GM21526 (cell line): ENCODE data around the gene WFS1.

Experiments
- ATAC-seq: cut with Tn5 transposase; IDR thresholded peaks from one replicate; pipeline ENCODE4 v1.9.1; 2021; ENCODE audit warnings: moderate library complexity; ENCODE audit not compliant: unreplicated experiment, low FRiP score

The WFS1 gene

DNA sequence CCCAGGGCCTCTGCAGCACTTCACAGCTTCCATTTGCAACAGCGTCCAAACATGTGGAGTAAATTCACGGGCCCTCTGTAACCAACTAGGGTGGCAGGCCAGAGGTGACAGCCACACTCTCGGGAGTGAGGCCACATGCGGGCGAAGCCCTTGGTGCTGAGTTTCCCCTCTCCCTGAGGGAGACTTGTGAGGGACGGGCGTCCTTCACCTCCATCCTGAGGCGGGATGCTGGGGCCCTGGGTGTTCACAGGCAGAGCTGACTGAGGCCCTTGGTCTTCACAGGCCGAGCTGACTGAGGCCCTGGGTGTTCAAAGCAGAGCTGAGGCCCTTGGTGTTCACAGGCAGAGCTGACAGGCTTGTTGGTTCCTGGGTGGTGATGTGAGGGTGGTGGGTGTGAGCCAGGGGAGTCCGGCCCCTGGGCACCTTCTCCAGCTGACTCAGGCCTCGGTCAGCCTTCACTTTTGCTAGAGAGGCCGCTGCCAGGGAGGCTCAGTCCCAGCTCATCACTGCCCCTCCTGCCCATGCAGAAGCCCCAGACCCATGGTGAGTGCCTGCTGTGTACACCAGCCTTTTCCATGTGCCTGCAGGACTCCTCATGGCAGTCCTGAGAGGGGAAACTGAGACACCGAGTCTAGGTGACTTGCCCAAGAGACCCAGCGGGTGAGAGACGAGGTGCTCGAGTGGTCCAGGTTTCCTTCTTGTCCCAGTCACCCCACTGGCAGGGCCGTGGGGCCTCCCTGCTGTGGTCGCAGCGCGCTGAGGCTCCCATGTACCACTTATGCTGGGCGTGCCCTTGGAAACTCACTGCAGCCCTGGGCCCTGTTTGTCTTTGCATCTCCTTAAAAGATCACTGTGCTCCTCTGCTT, 8.5 kb downstream of the WFS1 start:
- no peak for ATAC-seq

- peak; percentile 78 for ATAC-seq
Measured at GRCh38 chr4:6278801-6279197, 9.1 kb downstream of the WFS1 start.

DNA sequence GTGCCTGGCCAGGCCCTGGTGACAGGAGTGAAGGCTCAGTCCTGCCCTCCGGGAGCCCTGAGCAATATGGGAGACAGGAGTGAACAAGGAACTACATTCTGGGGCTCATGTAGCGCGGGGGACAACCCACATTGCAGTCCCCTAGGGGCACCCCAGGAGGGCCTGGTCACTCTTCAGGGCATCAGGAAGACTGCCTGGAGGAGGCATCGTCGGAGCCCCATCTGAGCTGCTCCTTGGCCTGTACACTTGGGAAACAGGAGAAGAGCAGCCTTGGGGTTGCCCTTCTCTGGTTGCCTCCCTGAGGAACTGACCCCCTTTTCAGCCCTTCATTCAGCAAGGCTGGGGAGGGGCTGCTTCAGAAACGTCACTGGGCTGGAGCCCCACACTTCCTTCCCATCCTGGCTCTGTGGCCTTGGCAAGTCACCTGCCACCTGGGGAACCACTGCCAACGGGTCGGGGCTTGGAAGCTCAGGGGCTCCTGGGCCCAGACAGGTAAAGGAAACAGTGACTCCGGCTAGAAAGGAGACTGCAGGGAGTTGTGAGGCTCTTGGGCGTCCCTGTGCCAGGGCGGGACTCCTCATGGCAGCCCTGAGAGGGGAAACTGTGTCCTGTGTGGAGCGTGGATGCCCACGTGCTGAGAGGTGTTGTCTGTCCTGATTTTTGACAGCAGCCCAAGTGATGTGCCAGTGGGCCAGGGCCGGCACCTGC, 10.1 kb downstream of the WFS1 start:
- ATAC-seq, result no peak

DNA sequence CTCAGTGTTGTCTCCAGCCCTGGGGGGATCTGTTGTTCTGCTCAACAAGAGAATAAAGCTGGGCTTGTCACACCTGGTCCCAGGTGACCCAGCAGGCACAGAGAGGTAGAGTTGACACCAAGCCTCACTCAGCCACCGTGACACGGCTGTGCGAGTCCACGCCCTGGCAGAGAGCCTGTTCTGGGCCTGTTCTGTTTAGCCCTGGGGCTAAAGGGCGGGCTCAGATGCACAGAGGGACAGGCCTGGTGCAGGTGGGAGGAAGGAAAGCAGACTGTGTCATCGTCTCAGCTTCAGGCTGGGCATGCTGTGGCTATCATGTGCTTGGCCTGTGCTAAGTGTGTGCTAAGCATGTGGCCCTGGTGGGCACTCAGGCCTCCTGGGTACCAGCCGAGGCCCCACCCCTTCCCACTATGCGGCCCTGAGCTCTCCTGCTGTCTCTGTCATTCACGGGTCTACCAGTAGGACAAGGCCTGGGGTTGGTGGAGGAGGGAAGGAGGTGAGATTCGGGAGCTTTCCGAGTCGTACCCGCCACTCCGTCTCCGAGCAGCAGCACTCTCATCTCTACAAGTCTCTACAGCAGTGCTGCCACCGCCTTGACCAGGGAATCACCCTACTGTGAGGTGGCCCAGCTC, 10.8 kb downstream of the WFS1 start:
- no peak for ATAC-seq

- no peak for ATAC-seq
Measured at GRCh38 chr4:6281436-6282313, 12.0 kb downstream of the WFS1 start.

- ATAC-seq, result no peak
Measured at GRCh38 chr4:6282314-6282771, 12.7 kb downstream of the WFS1 start.

DNA sequence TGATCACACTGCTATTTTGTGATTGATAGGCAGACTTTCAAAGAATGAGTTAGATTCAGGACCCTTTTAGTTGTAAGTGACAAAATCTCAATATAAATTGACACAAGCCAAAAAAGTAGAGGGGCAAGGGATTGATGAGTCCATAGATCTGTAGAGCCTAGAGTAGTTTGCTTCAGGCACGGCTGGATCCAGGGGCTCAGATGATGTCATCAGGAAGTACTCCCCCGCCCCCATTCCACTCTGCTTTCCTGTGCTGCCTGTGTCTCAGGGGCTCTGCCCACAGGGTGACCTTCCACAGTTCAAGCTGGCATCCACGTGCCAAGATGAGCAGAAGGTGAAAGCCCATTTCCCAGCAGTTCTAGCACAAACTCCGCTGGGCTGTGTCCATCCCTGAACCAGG, 13.6 kb downstream of the WFS1 start:
- ATAC-seq, result no peak

DNA sequence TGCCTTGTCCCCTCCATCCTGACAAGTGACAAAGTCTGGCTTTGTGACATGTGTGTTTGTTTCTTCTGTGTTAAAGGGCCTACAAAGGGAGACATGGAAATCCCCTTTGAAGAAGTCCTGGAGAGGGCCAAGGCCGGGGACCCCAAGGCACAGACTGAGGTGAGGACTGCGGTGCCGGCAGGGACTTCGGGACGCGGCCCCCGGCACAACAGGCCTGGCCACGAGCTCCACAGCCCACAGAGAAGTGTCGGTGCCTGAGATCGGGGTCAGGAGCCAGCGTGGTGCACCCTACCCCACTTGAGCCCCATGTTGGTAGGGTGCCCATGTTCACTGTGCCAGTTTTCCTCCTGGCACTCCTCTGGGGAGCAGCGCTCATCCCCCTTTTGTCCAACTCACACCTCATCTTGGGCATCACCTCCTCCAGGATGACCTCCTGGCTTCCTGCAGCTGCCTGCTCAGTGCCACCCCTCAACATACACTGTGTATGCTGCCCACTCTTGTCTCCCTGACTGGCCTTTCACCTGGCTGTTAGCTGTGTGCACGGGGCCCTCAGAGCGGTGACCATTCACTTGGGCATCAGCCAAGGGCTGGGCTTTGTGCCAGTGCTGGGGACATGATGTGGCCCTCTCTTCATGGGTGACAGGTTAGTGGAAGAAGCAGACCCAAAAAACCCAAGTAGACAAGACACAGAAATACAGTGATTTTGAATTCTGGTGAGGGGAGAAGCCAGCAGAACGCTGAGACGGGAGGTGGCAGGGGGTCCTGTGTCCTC, 17.6 kb downstream of the WFS1 start:
- ATAC-seq, result no peak

DNA sequence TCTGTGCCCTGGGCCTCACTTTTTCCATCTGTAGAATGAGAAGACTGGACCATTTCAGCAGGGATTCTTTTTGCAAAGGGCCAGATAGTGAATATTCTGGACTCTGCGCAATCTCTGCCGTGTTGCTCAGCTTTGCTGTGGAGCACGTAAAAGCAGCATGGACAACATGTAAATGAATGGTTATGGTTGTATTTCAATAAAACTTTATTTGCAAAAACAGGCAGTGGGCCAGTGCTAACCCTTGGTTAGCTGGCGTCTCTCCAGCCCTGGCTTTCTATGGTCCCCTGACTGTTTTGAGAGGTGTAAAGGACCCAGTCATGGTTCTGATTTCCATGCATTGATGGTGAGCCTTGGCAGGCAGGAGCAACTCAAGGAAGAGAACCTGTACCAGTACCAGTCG, 18.7 kb downstream of the WFS1 start:
- no peak for ATAC-seq

DNA sequence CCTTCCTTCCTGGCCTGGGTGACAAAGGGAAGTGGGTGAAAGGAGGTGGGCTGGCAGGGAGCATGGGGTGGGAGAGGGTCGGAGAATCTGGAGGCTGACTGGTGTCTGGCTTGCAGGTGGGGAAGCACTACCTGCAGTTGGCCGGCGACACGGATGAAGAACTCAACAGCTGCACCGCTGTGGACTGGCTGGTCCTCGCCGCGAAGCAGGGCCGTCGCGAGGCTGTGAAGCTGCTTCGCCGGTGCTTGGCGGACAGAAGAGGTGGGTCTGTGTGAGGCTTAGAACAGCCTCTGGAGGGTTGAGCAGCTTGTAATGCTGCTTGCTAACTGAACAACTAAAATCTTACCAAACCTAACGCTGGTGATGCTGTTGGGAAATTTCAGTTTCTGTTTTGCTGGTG, 19.2 kb downstream of the WFS1 start:
- ATAC-seq, result no peak

DNA sequence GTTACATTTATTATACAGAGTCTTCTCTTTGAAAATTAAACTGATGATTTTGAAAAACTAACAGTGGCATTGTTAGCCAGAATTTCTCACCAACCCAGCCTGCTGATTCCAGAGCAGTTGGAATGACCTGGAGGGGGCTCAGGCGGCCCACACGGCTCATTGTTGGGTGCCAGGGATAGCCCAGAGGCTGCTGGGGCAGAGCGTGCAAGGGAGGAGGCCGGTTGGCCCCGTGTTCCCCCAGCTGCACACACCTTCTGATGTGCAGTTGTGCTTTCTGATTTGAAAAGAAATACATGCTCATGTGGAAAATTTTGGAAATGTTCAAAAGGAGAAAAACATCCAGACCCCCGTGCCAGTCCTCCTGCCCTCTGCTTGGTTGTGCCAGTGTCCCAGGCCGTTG, 20.6 kb downstream of the WFS1 start:
- ATAC-seq, result no peak

- ATAC-seq, result no peak
Measured at GRCh38 chr4:6290769-6291547, 21.3 kb downstream of the WFS1 start.

GRCh38 chr4:6291784-6292297, 22.2 kb downstream of the WFS1 start:
- no peak for ATAC-seq

- no peak for ATAC-seq
Measured at GRCh38 chr4:6292376-6293096, 22.9 kb downstream of the WFS1 start.

GRCh38 chr4:6293097-6293445, 23.4 kb downstream of the WFS1 start:
- ATAC-seq, result no peak

- ATAC-seq, result no peak
Measured at GRCh38 chr4:6293661-6294060, 24.0 kb downstream of the WFS1 start.

GRCh38 chr4:6294705-6295421, 25.2 kb downstream of the WFS1 start:
- no peak for ATAC-seq

DNA sequence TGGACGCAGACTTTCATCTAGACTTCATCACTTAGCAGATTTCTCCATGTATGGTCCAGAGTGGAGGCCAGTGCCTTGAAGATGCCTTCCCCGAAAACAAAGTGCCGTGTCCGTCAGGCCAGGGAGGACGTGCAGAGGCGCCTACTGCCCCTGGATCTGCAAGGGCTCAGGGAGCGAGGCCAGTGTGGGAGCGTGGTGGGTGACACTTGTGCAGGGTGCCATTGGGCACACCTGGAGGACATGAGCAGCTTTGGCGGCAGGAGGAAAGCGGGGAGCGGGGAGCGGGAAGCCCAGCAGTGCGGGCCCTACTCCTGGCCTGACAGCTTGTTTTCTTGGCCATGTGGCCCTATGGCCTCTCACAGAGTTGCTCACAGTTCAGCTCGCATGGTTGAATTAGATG, 25.8 kb downstream of the WFS1 start:
- no peak for ATAC-seq
